ENCODE measurements around the gene ST6GALNAC1. TPM values are rescaled to one million over a fixed set of nuclear protein-coding genes. Genes with fewer than 3 reads are reported as not detected.
A peak's percentile ranks its signal among the peaks of the same experiment; 100 is the strongest.

Gene ST6GALNAC1
- total and polyA plus RNA-seq, 2 of the 13 experiments (the other 11 are each of a cell fraction or from before 2014, with no cell fraction given), result not detected

- TF ChIP-seq LRRFIP1 (CRISPR knock-in tag; conservative IDR thresholded peaks at IDR 0.05) (no peak), ZBTB38 (CRISPR knock-in tag; IDR thresholded peaks at IDR 0.05) (0 out of 2 replicates have a peak, but pooled peaks have one; percentile 20), KLF16 (CRISPR knock-in tag; IDR thresholded peaks at IDR 0.05) (0 out of 4 replicates have a peak, but pooled peaks of 1 of the 2 experiments have one; percentile 38), MYNN (CRISPR knock-in tag; IDR thresholded peaks at IDR 0.05; ENCODE audit: low read depth) (no peak), SSRP1 (CRISPR knock-in tag; IDR thresholded peaks at IDR 0.05) (peak; percentile 45; the same call in 1 of the 2 replicates), ZNF605 (CRISPR knock-in tag; IDR thresholded peaks at IDR 0.05) (0 out of 2 replicates have a peak, but pooled peaks have one; percentile 36), HDAC2 (CRISPR knock-in tag; IDR thresholded peaks at IDR 0.05) (peak; percentile 11; the same call in 1 of the 2 replicates), IKZF5 (CRISPR knock-in tag; IDR thresholded peaks at IDR 0.05) (peak; percentile 65; the same call in 1 of the 2 replicates), POGZ (CRISPR knock-in tag; IDR thresholded peaks at IDR 0.05) (no peak), AHR (CRISPR knock-in tag; IDR thresholded peaks at IDR 0.05) (no peak), RBM39 (IDR thresholded peaks at IDR 0.05; ENCODE audit: low read depth, low read length, poor library complexity, severe bottlenecking) (no peak), ZNF451 (CRISPR knock-in tag; IDR thresholded peaks at IDR 0.05) (0 out of 2 replicates have a peak, but pooled peaks have one; percentile 34), HNRNPL (IDR thresholded peaks at IDR 0.05; ENCODE audit: low read depth, low read length) (no peak), ZKSCAN8 (CRISPR knock-in tag; IDR thresholded peaks at IDR 0.05; ENCODE audit: borderline replicate concordance) (peak; percentile 80; the same call in 1 of the 2 replicates), RAD21 (CRISPR knock-in tag; IDR thresholded peaks at IDR 0.05) (peak; percentile 85), FOSL2 (CRISPR knock-in tag; IDR thresholded peaks at IDR 0.05) (peak; percentile 18; the same call in 1 of the 2 replicates), JUND (CRISPR knock-in tag; IDR thresholded peaks at IDR 0.05) (no peak), CBFB (CRISPR knock-in tag; IDR thresholded peaks at IDR 0.05) (no peak), BORCS8-MEF2B (CRISPR knock-in tag; IDR thresholded peaks at IDR 0.05) (no peak), GFI1 (CRISPR knock-in tag; IDR thresholded peaks at IDR 0.05; ENCODE audit: borderline replicate concordance) (no peak), SP4 (CRISPR knock-in tag; IDR thresholded peaks at IDR 0.05) (no peak), TEAD3 (CRISPR knock-in tag; optimal IDR thresholded peaks at IDR 0.05; ENCODE audit: borderline replicate concordance) (peak; percentile 22)
- TF ChIP-seq, protein P1, sequence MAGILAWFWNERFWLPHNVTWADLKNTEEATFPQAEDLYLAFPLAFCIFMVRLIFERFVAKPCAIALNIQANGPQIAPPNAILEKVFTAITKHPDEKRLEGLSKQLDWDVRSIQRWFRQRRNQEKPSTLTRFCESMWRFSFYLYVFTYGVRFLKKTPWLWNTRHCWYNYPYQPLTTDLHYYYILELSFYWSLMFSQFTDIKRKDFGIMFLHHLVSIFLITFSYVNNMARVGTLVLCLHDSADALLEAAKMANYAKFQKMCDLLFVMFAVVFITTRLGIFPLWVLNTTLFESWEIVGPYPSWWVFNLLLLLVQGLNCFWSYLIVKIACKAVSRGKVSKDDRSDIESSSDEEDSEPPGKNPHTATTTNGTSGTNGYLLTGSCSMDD (CRISPR knock-in tag; IDR thresholded peaks at IDR 0.05), result no peak
- TF ChIP-seq, protein P2, sequence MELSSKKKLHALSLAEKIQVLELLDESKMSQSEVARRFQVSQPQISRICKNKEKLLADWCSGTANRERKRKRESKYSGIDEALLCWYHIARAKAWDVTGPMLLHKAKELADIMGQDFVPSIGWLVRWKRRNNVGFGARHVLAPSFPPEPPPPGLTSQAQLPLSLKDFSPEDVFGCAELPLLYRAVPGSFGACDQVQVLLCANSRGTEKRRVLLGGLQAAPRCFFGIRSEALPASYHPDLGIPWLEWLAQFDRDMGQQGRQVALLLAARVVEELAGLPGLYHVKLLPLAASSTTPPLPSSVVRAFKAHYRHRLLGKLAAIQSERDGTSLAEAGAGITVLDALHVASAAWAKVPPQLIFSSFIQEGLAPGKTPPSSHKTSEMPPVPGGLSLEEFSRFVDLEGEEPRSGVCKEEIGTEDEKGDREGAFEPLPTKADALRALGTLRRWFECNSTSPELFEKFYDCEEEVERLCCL (CRISPR knock-in tag; IDR thresholded peaks at IDR 0.05; ENCODE audit: borderline replicate concordance), result 0 out of 2 replicates have a peak, but pooled peaks have one; percentile 35
Measured at GRCh38 chr17:76681222-76682137, 37.9 kb upstream of the ST6GALNAC1 start (continued).

All from HepG2 (cell line).